IMR-90 (cell line): Measurements from ENCODE around the gene CLEC17A. TPM values are rescaled to one million over a fixed set of nuclear protein-coding genes. Genes with fewer than 3 reads are reported as not detected.

Experiments
- ATAC-seq: fragments of 200-7000 bp; cut with Tn5 transposase; 2 replicates; pipeline ENCODE4 v1.9.1; 2020; ENCODE audit warnings: low read depth, mild to moderate bottlenecking, moderate library complexity
- BruUV-seq: library from RNA; stranded (reverse); fragments of 400-500 nt; replicated peaks from 2 replicates; lab custom pipeline; 2021; lab: Mats Ljungman, UMichigan
- CTCF ChIA-PET: fragments of 300-600 bp; formaldehyde crosslinking; extraction: SDS; loops from one replicate; lab custom pipeline; 2021; ENCODE audit warnings: antibody characterized with exemption; lab: Yijun Ruan, JAX
- POLR2A ChIA-PET: fragments of 300-600 bp; sonication (Branson Sonifier 250); formaldehyde crosslinking; loops from one replicate; lab custom pipeline; 2022; ENCODE audit warnings: antibody characterized with exemption; ENCODE audit not compliant: unreplicated experiment; lab: Charles Lee
- DNase-seq: peaks from one replicate; pipeline ENCODE4 v3.0.0; 2013
- H2AFZ ChIP-seq: replicated peaks from 2 replicates; pipeline ENCODE3; 2013; ENCODE audit warnings: low read length, mild to moderate bottlenecking; ENCODE audit not compliant: poor library complexity
- H2AK5ac ChIP-seq: 2 replicates; pipeline ENCODE4 v1.6.1; 2013; ENCODE audit warnings: low read depth, low read length, inconsistent platforms
- H2AK9ac ChIP-seq: replicated peaks from 2 replicates; pipeline ENCODE3; 2013; ENCODE audit warnings: mild to moderate bottlenecking, low read depth, low read length, moderate library complexity; ENCODE audit not compliant: poor library complexity
- H2BK120ac ChIP-seq: 2 replicates; pipeline ENCODE4 v1.6.1; 2013; ENCODE audit warnings: low read depth, low read length, inconsistent platforms
- H2BK15ac ChIP-seq: 3 replicates; pipeline ENCODE4 v1.6.1; 2013; ENCODE audit warnings: low read depth, low read length, inconsistent platforms
- H2BK20ac ChIP-seq: 2 replicates; pipeline ENCODE4 v1.6.1; 2013; ENCODE audit warnings: low read depth, mild to moderate bottlenecking, inconsistent platforms, low read length, moderate library complexity
- H2BK5ac ChIP-seq: 2 replicates; pipeline ENCODE4 v1.6.1; 2013; ENCODE audit warnings: mild to moderate bottlenecking, low read depth, low read length, inconsistent platforms; ENCODE audit not compliant: poor library complexity, severe bottlenecking
- H3K14ac ChIP-seq: replicated peaks from 2 replicates; pipeline ENCODE4 v1.6.1; 2013; ENCODE audit warnings: low read depth, low read length, inconsistent platforms
- H3K18ac ChIP-seq: 2 replicates; pipeline ENCODE4 v1.6.1; 2013; ENCODE audit warnings: low read depth, low read length, control low read depth
- H3K23ac ChIP-seq: 2 replicates; pipeline ENCODE4 v1.6.1; 2013; ENCODE audit warnings: low read depth, low read length, inconsistent platforms
- H3K27ac ChIP-seq: 2 replicates; pipeline ENCODE4 v1.5.1; 2013; ENCODE audit warnings: mild to moderate bottlenecking, control low read depth, low read length; ENCODE audit not compliant: insufficient read depth
- H3K27me3 ChIP-seq: 2 replicates; pipeline ENCODE4 v1.6.1; 2013; ENCODE audit warnings: low read length; ENCODE audit not compliant: control insufficient read depth, insufficient read depth
- H3K36me3 ChIP-seq: 2 replicates; pipeline ENCODE4 v1.6.1; 2013; ENCODE audit warnings: low read length, mixed read lengths; ENCODE audit not compliant: control insufficient read depth, insufficient read depth
- H3K4ac ChIP-seq: 2 replicates; pipeline ENCODE4 v1.6.1; 2013; ENCODE audit warnings: low read depth, low read length, inconsistent platforms
- H3K4me1 ChIP-seq: 2 replicates; pipeline ENCODE4 v1.6.1; 2013; ENCODE audit warnings: low read length, mixed read lengths; ENCODE audit not compliant: control insufficient read depth, insufficient read depth
- H3K4me2 ChIP-seq: 2 replicates; pipeline ENCODE4 v1.6.1; 2013; ENCODE audit warnings: low read depth, mild to moderate bottlenecking, control low read depth, low read length, moderate library complexity
- H3K4me3 ChIP-seq: 2 replicates; pipeline ENCODE4 v1.5.1; 2013; ENCODE audit warnings: low read depth, mild to moderate bottlenecking, control low read depth, low read length, moderate library complexity; ENCODE audit not compliant: insufficient read depth
- H3K56ac ChIP-seq: 2 replicates; pipeline ENCODE4 v1.6.1; 2013; ENCODE audit warnings: low read length, inconsistent platforms; ENCODE audit not compliant: insufficient read depth; ENCODE audit errors: extremely low read depth
- H3K79me1 ChIP-seq, 2 experiments: 2 replicates each; pipeline ENCODE4 v1.6.1; 2013; ENCODE audit warnings: low read length in 2 of 2, inconsistent platforms in 1 of 2, low read depth in 1 of 2
- H3K9ac ChIP-seq: 2 replicates; pipeline ENCODE4 v1.6.1; 2013; ENCODE audit warnings: low read depth, low read length, control low read depth
- H3K9me1 ChIP-seq: 2 replicates; pipeline ENCODE4 v1.6.1; 2013; ENCODE audit warnings: low read length, inconsistent platforms; ENCODE audit not compliant: insufficient read depth
- H3K9me3 ChIP-seq: 2 replicates; pipeline ENCODE4 v1.6.1; 2013; ENCODE audit warnings: low read length; ENCODE audit not compliant: control insufficient read depth, insufficient read depth
- H4K20me1 ChIP-seq: 2 replicates; pipeline ENCODE4 v1.6.1; 2013; ENCODE audit warnings: low read length, inconsistent platforms; ENCODE audit not compliant: insufficient read depth
- H4K5ac ChIP-seq: 2 replicates; pipeline ENCODE4 v1.6.1; 2013; ENCODE audit warnings: mild to moderate bottlenecking, low read depth, low read length, control low read depth
- H4K8ac ChIP-seq, 2 experiments: 2 replicates each; pipeline ENCODE4 v1.6.1; 2013; ENCODE audit warnings: low read depth in 2 of 2, low read length in 2 of 2, control low read depth in 1 of 2, inconsistent platforms in 1 of 2
- H4K91ac ChIP-seq: 2 replicates; pipeline ENCODE4 v1.6.1; 2013; ENCODE audit warnings: low read depth, low read length, inconsistent platforms; ENCODE audit not compliant: insufficient read depth
- MAZ ChIP-seq: IDR thresholded peaks from 2 replicates; pipeline ENCODE4 v1.6.1; 2012; ENCODE audit warnings: low read depth, mild to moderate bottlenecking, low read length, improper control_type of control experiment, moderate library complexity, borderline replicate concordance
- POLR2A ChIP-seq: IDR thresholded peaks from 2 replicates; pipeline ENCODE4 v1.6.1; 2012; ENCODE audit warnings: mild to moderate bottlenecking, low read depth, low read length
- WGBS, 2 experiments: methylation state at CpG; one replicate each; pipeline versions ENCODE4 v1.1.5 to v1.1.7; 2013; ENCODE audit warnings: missing lambda C conversion rate in 2 of 2; ENCODE audit not compliant: insufficient read length in 1 of 2; ENCODE audit errors: extremely low coverage in 2 of 2; 5-methylcytosine and 5-hydroxymethylcytosine counted together
- dilution Hi-C: fragments of 300-500 bp; cut with HindIII; formaldehyde crosslinking; loops from one replicate; pipeline ENCODE4 v1.14.3; 2018; ENCODE audit warnings: low sequenced_read_pairs; ENCODE audit not compliant: unreplicated experiment
- in situ Hi-C: fragments of 300-500 bp; cut with MboI; formaldehyde crosslinking; loops from 3 replicates; pipeline ENCODE4 v1.14.3; 2019; ENCODE audit warnings: low sequenced_read_pairs, inconsistent platforms, mixed read lengths
- intact Hi-C: fragments of 100-400 bp; cut with micrococcal nuclease; formaldehyde crosslinking; loops from 2 replicates; pipeline ENCODE4 v1.10.0; 2022
- polyA plus RNA-seq, 3 experiments: library from polyadenylated mRNA; depleted of rRNA; stranded (reverse); fragments of >200 nt; gene quantifications; 2 replicates each; pipeline ENCODE4 v1.2.3, GENCODE V29; 2012; ENCODE audit warnings: low replicate concordance in 1 of 3
- total RNA-seq: library from RNA; depleted of rRNA; stranded (reverse); fragments of >200 nt; gene quantifications from 2 replicates; pipeline ENCODE4 v1.2.3, GENCODE V29; 2012

CLEC17A gene
- total and polyA plus RNA-seq, 2 of the 4 experiments (the other 2 are of a cell fraction) = 0.05 TPM; not detected in 1

DNA sequence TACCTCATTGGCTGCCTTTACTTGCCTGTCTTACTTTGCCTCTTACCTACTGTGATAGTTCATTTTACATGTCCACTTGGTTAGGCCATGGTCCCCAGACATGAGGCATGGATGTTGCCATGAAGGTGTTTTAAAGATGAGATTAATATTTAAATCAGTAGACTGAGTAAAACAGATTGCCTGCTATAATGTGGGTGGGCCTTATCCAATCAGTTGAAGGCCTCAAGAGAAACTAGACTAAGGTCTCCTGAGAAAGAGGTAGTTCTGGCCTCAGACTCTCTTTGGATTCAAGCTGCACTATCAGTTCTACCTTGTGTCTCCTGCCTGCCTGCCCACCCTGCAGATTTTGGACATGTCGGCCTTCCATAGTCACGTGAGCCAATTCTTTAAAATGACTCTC is 65.6 kb downstream of the CLEC17A start:
- no peaks in the 10 kb centered on the region for H3K27me3 ChIP-seq
- ChIA-PET CTCF (no interaction called here), POLR2A (no interaction called here)
- H2BK5ac ChIP-seq = no peak overlapping the region
- intact Hi-C loops (no loop called here), in situ Hi-C loops (no loop called here), dilution Hi-C loops (no loop called here)
- H4K5ac ChIP-seq = no peak overlapping the region
- H3K4me2 ChIP-seq = no peak overlapping the region
- no peak overlapping the region for H3K4ac ChIP-seq
- H4K20me1 ChIP-seq = no peaks in the 10 kb centered on the region
- WGBS, 2 experiments = 89% methylated on average over 2 of the region's 2 CpGs; no CpG with 5 or more reads in 1 of the 2 experiments
- H2AK5ac ChIP-seq = no peak overlapping the region
- no peak overlapping the region for H3K27ac ChIP-seq
- H3K56ac ChIP-seq = no peak overlapping the region
- ATAC-seq = no peak
- BruUV-seq = no TSS peak
- DNase-seq = no peak
- no peak overlapping the region for H3K4me3 ChIP-seq
- H3K23ac ChIP-seq = no peak overlapping the region
- no peak overlapping the region for H4K91ac ChIP-seq
- H4K8ac ChIP-seq = no peak overlapping the region
- no peak overlapping the region for H2BK120ac ChIP-seq
- no peak overlapping the region for H2AK9ac ChIP-seq
- H3K4me1 ChIP-seq = no peaks in the 10 kb centered on the region
- no peaks in the 10 kb centered on the region for H3K36me3 ChIP-seq
- no peaks in the 10 kb centered on the region; the same call in 1 of the 2 replicates for H3K9me3 ChIP-seq
- H2BK20ac ChIP-seq = no peak overlapping the region
- no peak overlapping the region for H3K14ac ChIP-seq
- H3K18ac ChIP-seq = no peak overlapping the region
- H3K9me1 ChIP-seq = no peaks in the 10 kb centered on the region
- no peak overlapping the region for H2AFZ ChIP-seq
- H2BK15ac ChIP-seq = no peak overlapping the region
- no peaks in the 10 kb centered on the region for H3K79me1 ChIP-seq
- no peak for TF ChIP-seq MAZ
- no peak for TF ChIP-seq POLR2A
- no peak overlapping the region for H3K9ac ChIP-seq
